HFF-Myc (cell line): ENCODE data around the gene NDRG2.
A peak's percentile ranks its signal among the peaks of the same experiment; 100 is the strongest.

ENCODE experiments used
- DNase-seq: peaks from one replicate; pipeline ENCODE4 v3.0.0-alpha.2; 2011; ENCODE audit warnings: low read depth; ENCODE audit errors: extremely low read depth
- H3K4me3 ChIP-seq: replicated peaks from 2 replicates; pipeline ENCODE4 v1.5.1; 2011; ENCODE audit warnings: low read depth, mild to moderate bottlenecking, control low read depth, low read length
- CTCF ChIP-seq: IDR thresholded peaks from 2 replicates; pipeline ENCODE4 v1.5.1; 2012; ENCODE audit warnings: mild to moderate bottlenecking, low read depth, low read length, control low read depth; ENCODE audit errors: missing control alignments

Gene NDRG2

GRCh38 chr14:21040370-21040925, 15.6 kb upstream of the NDRG2 start:
- no peak overlapping the region for H3K4me3 ChIP-seq
- no peak for TF ChIP-seq CTCF
- DNase-seq = no peak

DNA sequence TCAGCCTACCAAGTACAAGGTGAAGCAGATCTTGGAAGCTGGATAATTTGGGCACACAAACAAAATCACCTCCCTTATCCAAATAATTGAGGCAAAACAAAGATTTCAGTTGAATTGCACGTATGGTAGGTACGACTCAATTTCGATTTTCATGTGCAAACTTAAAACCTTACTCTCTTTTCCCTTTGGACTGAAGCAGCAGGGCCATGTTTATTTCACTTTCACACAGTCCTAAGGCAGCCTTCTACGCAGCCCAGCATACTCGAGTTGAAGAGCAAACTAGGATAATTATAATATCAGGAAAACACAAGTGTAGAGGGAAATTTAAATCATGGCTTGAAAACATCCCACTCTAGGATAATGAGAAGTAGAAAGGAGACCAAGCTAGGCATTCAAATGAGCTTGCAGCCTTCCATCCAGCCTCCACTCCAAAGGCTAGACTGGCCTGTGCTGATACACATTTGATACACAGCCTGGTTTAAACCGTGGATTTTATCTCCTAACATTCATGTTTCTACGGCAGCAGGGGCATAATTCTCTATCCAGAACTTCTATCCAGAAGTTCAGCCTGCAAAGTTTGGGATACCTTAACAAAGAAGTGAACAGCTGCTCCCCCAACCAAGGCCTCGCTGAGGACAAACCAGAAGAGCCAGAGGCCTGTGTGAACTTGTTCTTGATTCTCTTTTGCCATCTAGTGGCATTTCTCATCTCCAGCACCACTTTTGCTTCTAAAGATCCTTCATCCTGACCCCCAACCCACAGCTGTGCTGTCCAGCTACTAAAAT, 14.9 kb upstream of the NDRG2 start:
- DNase-seq = no peak

GRCh38 chr14:21038441-21039422, 13.9 kb upstream of the NDRG2 start:
- H3K4me3 ChIP-seq = no peak overlapping the region
- DNase-seq = no peak
- no peak for TF ChIP-seq CTCF

More for the DNA sequence above, 14.9 kb upstream of the NDRG2 start:
- peak; percentile 63 for TF ChIP-seq CTCF
- H3K4me3 ChIP-seq = no peak overlapping the region

DNA sequence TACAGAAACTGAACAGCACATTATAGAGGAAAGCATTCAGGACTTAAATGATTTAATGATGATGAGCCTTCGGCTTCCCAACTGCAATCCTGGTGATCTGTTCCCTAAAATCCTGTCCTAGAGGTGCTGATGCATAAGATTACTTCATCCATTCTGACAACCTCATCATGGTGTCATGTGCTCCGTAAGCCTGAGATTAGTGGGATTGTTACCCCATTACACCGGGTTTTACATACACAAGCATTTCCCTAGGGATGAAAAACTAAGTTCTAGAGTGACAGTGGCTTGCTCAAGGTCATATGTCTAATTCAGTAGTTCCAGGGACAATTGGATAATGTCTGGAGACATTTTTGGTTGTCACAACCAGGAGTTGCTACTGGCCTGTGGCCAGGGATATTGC, 12.3 kb upstream of the NDRG2 start:
- no peak overlapping the region for H3K4me3 ChIP-seq
- no peak for TF ChIP-seq CTCF
- no peak for DNase-seq

- TF ChIP-seq CTCF = no peak
- H3K4me3 ChIP-seq = no peak overlapping the region
- DNase-seq = no peak
Observed at GRCh38 chr14:21036751-21037150, 11.9 kb upstream of the NDRG2 start.

DNA sequence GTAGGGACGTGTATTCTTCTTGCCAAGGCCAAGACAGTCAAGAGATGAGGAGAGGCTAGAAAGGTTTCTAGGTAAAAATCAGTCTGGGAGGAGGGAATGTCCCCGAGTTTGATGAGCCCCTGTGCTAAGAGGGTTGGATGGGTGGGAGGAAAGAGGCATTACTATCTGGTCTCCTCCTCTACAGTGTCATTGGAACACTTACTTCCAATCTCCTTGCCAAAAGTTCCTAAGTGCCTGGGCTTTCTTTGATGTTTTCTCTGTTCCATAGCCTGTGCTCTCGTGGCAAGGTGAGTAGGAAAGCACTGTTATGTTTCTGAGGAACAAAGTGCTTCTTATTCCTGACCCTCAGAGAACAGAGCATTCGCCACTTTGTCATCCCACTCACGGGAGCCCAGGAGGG, 9.8 kb upstream of the NDRG2 start, which contains the start of gene RNASE13:
Gene RNASE13, minus strand, starts transcription at position 101 of the 400 bp plus-strand sequence. CDS start 519 bp downstream, outside the sequence.
- H3K4me3 ChIP-seq = no peak within 1 kb of the TSS
- DNase-seq = no peak
- TF ChIP-seq CTCF = no peak
